Body of pancreas (tissue), 4 donors: Measurements from ENCODE around the gene TPCN2.

ENCODE experiments used
- CTCF ChIP-seq, 7 experiments: fragments of 450-650 bp in 4 of 7; fragments of 200-600 bp in 3 of 7; sonication (generic) in 3 of 7; IDR thresholded peaks; one replicate each; pipeline ENCODE4 v1.5.1; 2016 to 2019; ENCODE audit warnings: antibody characterized with exemption in 7 of 7
- POLR2A ChIP-seq, 3 donors: fragments of 450-650 bp; IDR thresholded peaks; one replicate each; pipeline ENCODE4 v1.6.1; 2016; ENCODE audit warnings: antibody characterized with exemption in 3 of 3, mild to moderate bottlenecking in 2 of 3

- TF ChIP-seq CTCF (IDR thresholded peaks at IDR 0.05) (no peak), POLR2A (IDR thresholded peaks at IDR 0.05) (no peak)
Observed at GRCh38 chr11:69138265-69138664, 89.5 kb downstream of the TPCN2 start.
